K562 (cell line): ENCODE results near the gene BAZ2A. TPM values are rescaled to one million over a fixed set of nuclear protein-coding genes. Genes with fewer than 3 reads are reported as not detected.

Source experiments
- ATF3 ChIP-seq, 2 experiments: fragments of 450-650 bp in 1 of 2; sonication (generic) in 1 of 2; formaldehyde crosslinking in 1 of 2; IDR thresholded peaks in 1 of 2; conservative IDR thresholded peaks in 1 of 2; 2 replicates each; pipeline versions ENCODE4 v1.6.1 to v1.8.1; 2016 to 2023; ENCODE audit warnings: mild to moderate bottlenecking in 2 of 2, moderate library complexity in 2 of 2, inconsistent platforms in 1 of 2, missing genetic modification reagents in 1 of 2
- CREB3L1 ChIP-seq: fragments of 450-650 bp; IDR thresholded peaks from 2 replicates; pipeline ENCODE4 v1.6.1; 2014; ENCODE audit warnings: low read depth, mild to moderate bottlenecking, moderate library complexity, borderline replicate concordance
- E2F6 ChIP-seq, 2 experiments: IDR thresholded peaks; 2 replicates each; pipeline ENCODE4 v1.6.1; 2011; ENCODE audit warnings: borderline replicate concordance in 1 of 2, control low read depth in 1 of 2, low read depth in 1 of 2, low read length in 1 of 2, mild to moderate bottlenecking in 1 of 2, mixed read lengths in 1 of 2, moderate library complexity in 1 of 2; ENCODE audit not compliant: insufficient read depth in 1 of 2, insufficient read length in 1 of 2, poor library complexity in 1 of 2, severe bottlenecking in 1 of 2; ENCODE audit errors: extremely low read depth in 1 of 2
- FOSL1 ChIP-seq: fragments of 200-800 bp; sonication (Bioruptor generic); conservative IDR thresholded peaks from 2 replicates; pipeline ENCODE4 v1.6.1; 2016; ENCODE audit warnings: missing genetic modification characterization, missing compliant biosample characterization
- ILF3 ChIP-seq: fragments of 450-650 bp; IDR thresholded peaks from 2 replicates; pipeline ENCODE4 v1.6.1; 2018; ENCODE audit warnings: antibody characterized with exemption, mild to moderate bottlenecking, moderate library complexity, borderline replicate concordance
- LEF1 ChIP-seq: fragments of 450-650 bp; IDR thresholded peaks from 2 replicates; pipeline ENCODE4 v1.6.1; 2016; ENCODE audit warnings: mild to moderate bottlenecking
- NR3C1 ChIP-seq: sonication (generic); formaldehyde crosslinking; IDR thresholded peaks from 2 replicates; pipeline ENCODE4 v1.8.1; 2022; ENCODE audit warnings: missing genetic modification reagents
- PBX2 ChIP-seq, 2 experiments: IDR thresholded peaks in 1 of 2; conservative IDR thresholded peaks in 1 of 2; 2 replicates each; pipeline ENCODE4 v1.6.1; 2016; ENCODE audit warnings: low read depth in 2 of 2, mild to moderate bottlenecking in 1 of 2, missing compliant biosample characterization in 1 of 2, missing genetic modification characterization in 1 of 2, moderate library complexity in 1 of 2
- RBM15 ChIP-seq: fragments of 200-400 bp; formaldehyde crosslinking; IDR thresholded peaks from 2 replicates; pipeline ENCODE4 v1.6.1; 2018; ENCODE audit warnings: mild to moderate bottlenecking, low read length, moderate library complexity; ENCODE audit not compliant: insufficient read depth
- RBM34 ChIP-seq: fragments of 200-400 bp; formaldehyde crosslinking; IDR thresholded peaks from 2 replicates; pipeline ENCODE4 v1.6.1; 2018; ENCODE audit warnings: low read length, borderline replicate concordance; ENCODE audit not compliant: insufficient read depth
- SETDB1 ChIP-seq: IDR thresholded peaks from one replicate; pipeline ENCODE4 v1.6.1; 2012; ENCODE audit warnings: low read length, control low read depth, inconsistent platforms
- SRSF3 ChIP-seq: fragments of 200-400 bp; formaldehyde crosslinking; IDR thresholded peaks from 2 replicates; pipeline ENCODE4 v1.6.1; 2016; ENCODE audit warnings: mild to moderate bottlenecking, low read length, moderate library complexity; ENCODE audit not compliant: insufficient read depth
- ZFX ChIP-seq: sonication (generic); formaldehyde crosslinking; IDR thresholded peaks from 2 replicates; pipeline ENCODE4 v1.8.0; 2022; ENCODE audit warnings: mild to moderate bottlenecking, missing genetic modification reagents, moderate library complexity
- ZNF280B ChIP-seq: fragments of 250-450 bp; sonication (Bioruptor Pico); IDR thresholded peaks from 2 replicates; pipeline ENCODE4 v1.5.1; 2021; ENCODE audit warnings: mild to moderate bottlenecking
- ZNF780A ChIP-seq: fragments of 250-450 bp; sonication (Bioruptor Pico); IDR thresholded peaks from 2 replicates; pipeline ENCODE4 v1.5.0; 2021; ENCODE audit warnings: mild to moderate bottlenecking
- polyA plus RNA-seq, 8 experiments: library from polyadenylated mRNA; depleted of rRNA in 4 of 8; stranded (reverse) in 5 of 8; unstranded in 3 of 8; fragments of >200 nt; fragmentation: Nextera tagmentation in 2 of 8; fragmentation: Illumina TruSeq in 1 of 8; extraction: Ambion mirVana in 2 of 8; extraction: Trizol in 1 of 8; gene quantifications; 2 replicates each; pipeline versions ENCODE4 v1.2.1 to v1.2.3, GENCODE V29; 2011 to 2014; ENCODE audit warnings: inconsistent platforms in 1 of 8, missing spikeins in 1 of 8
- total RNA-seq, 7 experiments: library from RNA; depleted of rRNA in 6 of 7; stranded (reverse); fragments of >200 nt in 6 of 7; fragmentation: Illumina TruSeq in 2 of 7; extraction: Trizol in 2 of 7; gene quantifications; 2 replicates each; pipeline versions ENCODE4 v1.2.1 to v1.2.3, GENCODE V29; 2011 to 2021; ENCODE audit warnings: low replicate concordance in 1 of 7

BAZ2A gene
- total and polyA plus RNA-seq, 9 of the 15 experiments (the other 6 are each of a cell fraction or from before 2014, with no cell fraction given): 4.5 to 86.4 (median 26.2) TPM

GRCh38 chr12:56636675-56637540 lies 6.8 kb upstream of the BAZ2A start (continued):
- TF ChIP-seq RBM34 (no peak), ZNF780A (CRISPR knock-in tag) (no peak), SETDB1 (no peak), E2F6 (IDR thresholded peaks at IDR 0.05; ENCODE audit: borderline replicate concordance in 1 of 2, extremely low read depth in 1 of 2, insufficient read depth in 1 of 2, insufficient read length in 1 of 2, low read depth in 1 of 2, low read length in 1 of 2, poor library complexity in 1 of 2, severe bottlenecking in 1 of 2) (no peak), FOSL1 (tag) (peak; percentile 52), NR3C1 (CRISPR knock-in tag) (no peak), ZFX (peak; percentile 43; the same call in 1 of the 2 replicates), RBM15 (no peak), ATF3 (IDR thresholded peaks at IDR 0.05) (no peak; the same call in 1 of the 2 replicates), ATF3 (CRISPR knock-in tag; conservative IDR thresholded peaks at IDR 0.05) (peak; percentile 79; the same call in 1 of the 2 replicates), PBX2 (CRISPR knock-in tag; IDR thresholded peaks at IDR 0.05; ENCODE audit: low read depth) (0 out of 2 replicates have a peak, but pooled peaks have one; percentile 35), PBX2 (tag; conservative IDR thresholded peaks at IDR 0.05; ENCODE audit: low read depth) (peak; percentile 56; the same call in 1 of the 2 replicates), LEF1 (peak; percentile 34), ILF3 (peak; percentile 75; the same call in 1 of the 2 replicates), ZNF280B (CRISPR knock-in tag) (no peak), SRSF3 (no peak), CREB3L1 (no peak; the same call in 1 of the 2 replicates)
